Activated CD8-positive, alpha-beta T cell treated with anti-CD3 and anti-CD28 coated beads for 36 hours (primary cell): ENCODE results near the gene NHERF1. TPM values are rescaled to one million over a fixed set of nuclear protein-coding genes. Genes with fewer than 3 reads are reported as not detected.

ENCODE experiments used
- ATAC-seq: fragments of 200-7000 bp; cut with Tn5 transposase; one replicate; pipeline ENCODE4 v1.10.0; 2021; ENCODE audit warnings: mild to moderate bottlenecking, moderate library complexity
- CTCF ChIA-PET: fragments of 350-600 bp; sonication (Branson Sonifier 250); formaldehyde crosslinking; loops from one replicate; lab custom pipeline; 2021; ENCODE audit warnings: antibody characterized with exemption; lab: Charles Lee
- POLR2A ChIA-PET: fragments of 350-600 bp; sonication (Branson Sonifier 250); formaldehyde crosslinking; loops from one replicate; lab custom pipeline; 2021; ENCODE audit warnings: antibody characterized with exemption; lab: Charles Lee
- DNase-seq: peaks from one replicate; pipeline ENCODE4 v3.0.0-alpha.2; 2020
- H3K27ac Mint-ChIP-seq: one replicate; pipeline ENCODE4 v1.8.0; 2021; ENCODE audit warnings: mild to moderate bottlenecking, mixed read lengths
- H3K27me3 Mint-ChIP-seq: one replicate; pipeline ENCODE4 v1.8.0; 2021; ENCODE audit warnings: mixed read lengths
- H3K36me3 Mint-ChIP-seq: one replicate; pipeline ENCODE4 v1.8.0; 2021; ENCODE audit warnings: low read depth, mixed read lengths
- H3K4me1 Mint-ChIP-seq: one replicate; pipeline ENCODE4 v1.8.0; 2021; ENCODE audit warnings: low read depth, mixed read lengths
- H3K4me3 Mint-ChIP-seq: one replicate; pipeline ENCODE4 v1.8.0; 2021; ENCODE audit warnings: mild to moderate bottlenecking, moderate library complexity, mixed read lengths
- H3K9me3 Mint-ChIP-seq: one replicate; pipeline ENCODE4 v1.8.0; 2021; ENCODE audit warnings: mixed read lengths
- intact Hi-C: fragments of 100-400 bp; cut with micrococcal nuclease; formaldehyde crosslinking; loops from one replicate; pipeline ENCODE4 v1.10.0; 2022
- total RNA-seq, 2 experiments: library from RNA; stranded (reverse); gene quantifications; one replicate each; pipeline ENCODE4 v1.2.3, GENCODE V29; 2021
- TF ChIP-seq, protein P1 (sequence below): fragments of 200-600 bp; IDR thresholded peaks from one replicate; pipeline ENCODE4 v1.8.0; 2022; ENCODE audit warnings: antibody characterized with exemption, mild to moderate bottlenecking

Gene NHERF1
- total RNA-seq, 2 experiments from 2014 or later: 143 to 150 TPM

- Mint-ChIP-seq H3K27ac (peak overlapping the region; percentile 33), H3K27me3 (no peaks in the 10 kb centered on the region), H3K9me3 (no peaks in the 10 kb centered on the region), H3K4me3 (no peak overlapping the region), H3K4me1 (peaks cover 54% of the 10 kb centered on the region), H3K36me3 (peaks cover 24% of the 10 kb centered on the region)
- DNase-seq (no peak), ATAC-seq (no peak)
- ChIA-PET CTCF (interaction anchor here (0.8 to 6.2 kb wide), 7 partner anchors 10 to 129 kb away, joined by 3 to 51 read pairs (median 4); partner anchors contain the start of gene FDXR), POLR2A (no interaction called here)
- intact Hi-C loops: no loop called here
- TF ChIP-seq, protein P1, sequence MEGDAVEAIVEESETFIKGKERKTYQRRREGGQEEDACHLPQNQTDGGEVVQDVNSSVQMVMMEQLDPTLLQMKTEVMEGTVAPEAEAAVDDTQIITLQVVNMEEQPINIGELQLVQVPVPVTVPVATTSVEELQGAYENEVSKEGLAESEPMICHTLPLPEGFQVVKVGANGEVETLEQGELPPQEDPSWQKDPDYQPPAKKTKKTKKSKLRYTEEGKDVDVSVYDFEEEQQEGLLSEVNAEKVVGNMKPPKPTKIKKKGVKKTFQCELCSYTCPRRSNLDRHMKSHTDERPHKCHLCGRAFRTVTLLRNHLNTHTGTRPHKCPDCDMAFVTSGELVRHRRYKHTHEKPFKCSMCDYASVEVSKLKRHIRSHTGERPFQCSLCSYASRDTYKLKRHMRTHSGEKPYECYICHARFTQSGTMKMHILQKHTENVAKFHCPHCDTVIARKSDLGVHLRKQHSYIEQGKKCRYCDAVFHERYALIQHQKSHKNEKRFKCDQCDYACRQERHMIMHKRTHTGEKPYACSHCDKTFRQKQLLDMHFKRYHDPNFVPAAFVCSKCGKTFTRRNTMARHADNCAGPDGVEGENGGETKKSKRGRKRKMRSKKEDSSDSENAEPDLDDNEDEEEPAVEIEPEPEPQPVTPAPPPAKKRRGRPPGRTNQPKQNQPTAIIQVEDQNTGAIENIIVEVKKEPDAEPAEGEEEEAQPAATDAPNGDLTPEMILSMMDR: no peak
These were observed 38.1 kb downstream of the NHERF1 start for GRCh38 chr17:74786431-74787055.

GRCh38 chr17:74790161-74791058 is 42.0 kb downstream of the NHERF1 start:
- Mint-ChIP-seq H3K36me3 (peaks cover 32% of the 10 kb centered on the region), H3K27me3 (no peaks in the 10 kb centered on the region), H3K4me1 (peaks cover 37% of the 10 kb centered on the region), H3K4me3 (no peak overlapping the region), H3K9me3 (no peaks in the 10 kb centered on the region), H3K27ac (peak overlapping the region; percentile 27)
- no peak for ATAC-seq
- CTCF ChIA-PET: interaction anchor here (0.6 to 7.9 kb wide), 44 partner anchors 11 to 411 kb away, joined by 3 to 247 read pairs (median 7); partner anchors contain the start of genes FDXR, GRIN2C and RAB37
- DNase-seq: no peak
- POLR2A ChIA-PET: interaction anchor here (0.6 to 1.7 kb wide), 6 partner anchors 17 to 172 kb away, joined by 3 to 6 read pairs (median 4); partner anchors contain the start of genes FDXR and RAB37
- TF ChIP-seq, protein P1: no peak
- intact Hi-C loops: loop anchor here (1.0 kb wide), 1 partner anchor 72 kb away; no protein-coding TSS in a partner anchor

DNA sequence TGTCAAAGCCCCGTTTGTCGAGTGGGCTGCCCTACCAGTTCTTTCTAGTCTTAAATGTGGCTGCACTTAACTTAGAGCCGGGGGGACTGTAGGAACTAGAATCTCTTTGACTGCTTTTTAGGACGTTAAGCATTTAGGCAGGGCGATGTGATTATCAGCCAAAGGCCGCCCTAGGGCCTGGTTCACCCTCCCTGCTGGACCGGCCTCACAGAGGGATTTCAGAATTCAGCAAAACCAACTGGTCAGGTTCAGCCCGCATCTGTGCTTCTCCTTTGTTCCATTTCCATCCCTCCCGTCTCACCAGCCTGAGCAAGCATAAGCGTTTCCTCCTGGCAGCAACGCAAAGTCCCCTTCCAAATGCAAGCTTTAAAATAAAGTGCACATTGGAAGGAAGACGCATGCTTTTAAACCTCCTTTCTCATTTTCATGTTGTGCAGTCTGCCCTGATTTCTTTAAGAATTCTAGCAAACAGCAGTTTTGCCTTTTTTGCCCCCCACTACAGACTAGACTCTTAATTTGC is 44.2 kb downstream of the NHERF1 start:
- Mint-ChIP-seq H3K9me3 (no peaks in the 10 kb centered on the region), H3K27me3 (no peaks in the 10 kb centered on the region), H3K4me1 (peaks cover 19% of the 10 kb centered on the region), H3K27ac (no peak overlapping the region), H3K36me3 (peaks cover 28% of the 10 kb centered on the region), H3K4me3 (no peak overlapping the region)
- TF ChIP-seq, protein P1: no peak
- no peak for DNase-seq
- intact Hi-C loops: no loop called here
- POLR2A ChIA-PET: interaction anchor here (1.1 kb wide), 1 partner anchor 43 kb away, joined by 3 read pairs; no protein-coding TSS in a partner anchor
- no peak for ATAC-seq
- CTCF ChIA-PET: interaction anchor here (0.8 to 7.9 kb wide), 17 partner anchors 13 to 220 kb away, joined by 3 to 247 read pairs (median 14); partner anchors contain the start of genes GRIN2C and MRPL58

GRCh38 chr17:74795327-74796020 is 47.0 kb downstream of the NHERF1 start:
- H3K9me3 Mint-ChIP-seq: no peaks in the 10 kb centered on the region
- DNase-seq (no peak), ATAC-seq (no peak)
- H3K27ac Mint-ChIP-seq: no peak overlapping the region
- CTCF ChIA-PET: interaction anchor here (7.9 kb wide), 1 partner anchor 65 kb away, joined by 247 read pairs; the partner anchor contains the start of gene GRIN2C
- TF ChIP-seq, protein P1: no peak
- intact Hi-C loops: no loop called here
- no peaks in the 10 kb centered on the region for H3K27me3 Mint-ChIP-seq
- H3K4me1 Mint-ChIP-seq: peaks cover 11% of the 10 kb centered on the region
- no peak overlapping the region for H3K4me3 Mint-ChIP-seq
- POLR2A ChIA-PET: interaction anchor here (0.5 kb wide), 1 partner anchor 60 kb away, joined by 3 read pairs; no protein-coding TSS in a partner anchor
- peaks cover 21% of the 10 kb centered on the region for H3K36me3 Mint-ChIP-seq
